GM06990 (cell line): ENCODE measurements around the gene CMTM8.

Experiments used
- DNase-seq: peaks from one replicate; pipeline ENCODE4 v3.0.0-alpha.2; 2011; ENCODE audit not compliant: insufficient read length; ENCODE audit errors: extremely low read depth
- H3K27me3 ChIP-seq: replicated peaks from 2 replicates; pipeline ENCODE4 v1.6.0; 2011; ENCODE audit warnings: low read length; ENCODE audit not compliant: control insufficient read depth, insufficient read depth
- H3K36me3 ChIP-seq: 2 replicates; pipeline ENCODE4 v1.5.1; 2011; ENCODE audit warnings: low read length; ENCODE audit not compliant: control insufficient read depth, insufficient read depth
- H3K4me3 ChIP-seq: replicated peaks from 2 replicates; pipeline ENCODE4 v1.5.1; 2011; ENCODE audit warnings: low read depth, mild to moderate bottlenecking, control low read depth, low read length
- CTCF ChIP-seq: IDR thresholded peaks from 2 replicates; pipeline ENCODE4 v1.5.1; 2011; ENCODE audit warnings: low read length, control low read depth, mild to moderate bottlenecking, inconsistent platforms; ENCODE audit not compliant: insufficient read depth, poor library complexity, severe bottlenecking

Gene CMTM8

GRCh38 chr3:32395496-32395895 is 157.0 kb downstream of the CMTM8 start:
- TF ChIP-seq CTCF: no peak
- DNase-seq: no peak
- Histone ChIP-seq H3K4me3 (no peak overlapping the region), H3K27me3 (no peaks in the 10 kb centered on the region), H3K36me3 (no peaks in the 10 kb centered on the region)

- Histone ChIP-seq H3K27me3 (no peaks in the 10 kb centered on the region), H3K36me3 (no peaks in the 10 kb centered on the region), H3K4me3 (no peak overlapping the region)
- no peak for TF ChIP-seq CTCF
- no peak for DNase-seq
Measured at GRCh38 chr3:32397941-32398340, 159.5 kb downstream of the CMTM8 start.

GRCh38 chr3:32398531-32398930 is 160.1 kb downstream of the CMTM8 start:
- no peak for DNase-seq
- Histone ChIP-seq H3K36me3 (no peaks in the 10 kb centered on the region), H3K27me3 (no peaks in the 10 kb centered on the region), H3K4me3 (no peak overlapping the region)
- no peak for TF ChIP-seq CTCF

DNA sequence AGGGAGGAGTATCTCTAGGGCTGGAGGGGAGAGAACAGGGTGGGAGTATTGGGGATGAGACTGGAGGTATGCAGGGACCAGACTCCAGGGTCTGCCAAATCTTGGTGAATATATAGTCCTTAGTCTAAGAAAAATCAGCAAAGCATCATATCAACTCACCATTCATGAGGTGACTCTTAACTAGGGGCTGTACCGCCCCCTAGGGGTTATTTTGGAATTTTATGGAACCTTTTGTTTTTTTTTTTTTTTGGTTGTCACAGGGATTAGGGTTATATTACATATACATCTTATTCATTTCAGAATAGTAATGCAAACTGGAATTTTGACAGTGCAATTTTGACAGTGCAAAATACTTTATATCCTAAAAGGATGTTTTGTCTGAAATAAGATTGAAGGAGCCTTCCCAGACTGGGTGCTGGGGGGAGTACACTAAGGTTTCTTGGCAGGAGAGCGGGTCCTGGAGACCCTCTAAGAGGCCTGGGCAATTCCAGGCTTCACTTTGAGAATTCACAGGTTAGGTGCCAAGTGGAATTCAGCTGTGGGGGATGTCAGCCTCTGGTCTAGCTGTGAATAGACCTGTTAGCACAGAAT is 160.6 kb downstream of the CMTM8 start:
- peak; percentile 59 for TF ChIP-seq CTCF
- H3K27me3 ChIP-seq: no peaks in the 10 kb centered on the region
- DNase-seq: no peak
- H3K36me3 ChIP-seq: no peaks in the 10 kb centered on the region
- H3K4me3 ChIP-seq: no peak overlapping the region

GRCh38 chr3:32401126-32401525 is 162.6 kb downstream of the CMTM8 start:
- TF ChIP-seq CTCF: no peak
- no peak for DNase-seq
- peak overlapping the region; percentile 49 for H3K4me3 ChIP-seq
- no peaks in the 10 kb centered on the region for H3K27me3 ChIP-seq
- H3K36me3 ChIP-seq: no peaks in the 10 kb centered on the region

DNA sequence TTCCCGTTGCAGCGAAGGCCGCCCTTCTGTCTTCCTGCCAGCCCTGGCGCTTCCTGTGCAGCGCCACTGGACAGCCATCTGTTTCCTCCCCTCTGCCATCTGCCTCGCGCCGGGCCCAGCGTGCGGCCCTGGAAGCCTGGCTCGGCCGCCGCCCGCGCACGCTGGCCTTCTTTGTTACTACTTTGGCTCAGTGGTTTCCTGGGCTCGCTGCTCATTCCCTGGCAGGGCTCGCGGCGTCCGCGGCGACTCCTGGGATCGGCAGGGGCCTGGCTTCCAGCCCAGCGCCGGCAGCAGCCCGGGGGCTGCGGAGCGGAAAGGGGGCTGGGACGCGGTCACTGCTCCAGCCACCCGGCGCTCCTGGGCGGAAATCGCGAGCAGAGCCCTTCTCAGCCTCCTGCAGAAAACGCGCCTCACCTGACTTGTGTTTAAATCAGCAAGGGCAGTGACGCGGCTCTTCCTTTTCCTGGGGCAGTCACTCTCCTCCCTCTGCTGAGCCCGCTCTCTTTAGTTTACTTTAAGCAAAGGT is 163.1 kb downstream of the CMTM8 start:
- no peak for TF ChIP-seq CTCF
- H3K4me3 ChIP-seq: peak overlapping the region; percentile 49
- H3K27me3 ChIP-seq: no peaks in the 10 kb centered on the region
- peak; percentile 65 for DNase-seq
- no peaks in the 10 kb centered on the region for H3K36me3 ChIP-seq
